HG03045 (cell line): Measurements from ENCODE around the gene FLT3LG.

Source experiments
- ATAC-seq: cut with Tn5 transposase; IDR thresholded peaks from one replicate; pipeline ENCODE4 v1.9.1; 2021; ENCODE audit warnings: mild to moderate bottlenecking, moderate library complexity; ENCODE audit not compliant: unreplicated experiment

The FLT3LG gene

GRCh38 chr19:49487277-49488045, 13.4 kb downstream of the FLT3LG start, which contains the start of gene RPL13A:
Gene RPL13A (plus strand): TSS chr19:49487608. CDS start chr19:49487630, 22 bp downstream.
- ATAC-seq = peak; percentile 90

- no peak for ATAC-seq
Measured at GRCh38 chr19:49488046-49488862, 14.2 kb downstream of the FLT3LG start.

GRCh38 chr19:49488863-49489537, 15.0 kb downstream of the FLT3LG start:
- ATAC-seq = no peak

GRCh38 chr19:49489601-49490167, 15.7 kb downstream of the FLT3LG start:
- no peak for ATAC-seq

- no peak for ATAC-seq
Measured at GRCh38 chr19:49490287-49491029, 16.4 kb downstream of the FLT3LG start.

- ATAC-seq = no peak
Measured at GRCh38 chr19:49491030-49491803, 17.2 kb downstream of the FLT3LG start.

- no peak for ATAC-seq
Measured at GRCh38 chr19:49491804-49492572, 18.0 kb downstream of the FLT3LG start.

- no peak for ATAC-seq
Measured at GRCh38 chr19:49492573-49493405, 18.8 kb downstream of the FLT3LG start.

- no peak for ATAC-seq
Measured at GRCh38 chr19:49496574-49497008, 22.6 kb downstream of the FLT3LG start.

- no peak for ATAC-seq
Measured at GRCh38 chr19:49497047-49497788, 23.2 kb downstream of the FLT3LG start.

- no peak for ATAC-seq
Measured at GRCh38 chr19:49497789-49498103, 23.7 kb downstream of the FLT3LG start.

GRCh38 chr19:49498475-49498874, 24.5 kb downstream of the FLT3LG start:
- no peak for ATAC-seq

GRCh38 chr19:49499030-49499670, 25.1 kb downstream of the FLT3LG start:
- ATAC-seq = no peak

- ATAC-seq = no peak
Measured at GRCh38 chr19:49502866-49503581, 29.0 kb downstream of the FLT3LG start.

GRCh38 chr19:49503582-49503962, 29.6 kb downstream of the FLT3LG start:
- no peak for ATAC-seq

GRCh38 chr19:49506575-49507105, 32.6 kb downstream of the FLT3LG start:
- no peak for ATAC-seq
